GM19372 (cell line): ENCODE measurements around the gene WNT10A.
"Not testable (repeated sequence)": the region's sequence is repeated elsewhere in the genome, so short reads cannot be mapped to it uniquely, and the experiment has no call there.

Experiments used
- ATAC-seq: cut with Tn5 transposase; IDR thresholded peaks from one replicate; pipeline ENCODE4 v1.9.1; 2021; ENCODE audit warnings: mild to moderate bottlenecking, low read depth, moderate library complexity; ENCODE audit not compliant: unreplicated experiment

WNT10A gene

GRCh38 chr2:218925434-218925833 is 44.8 kb downstream of the WNT10A start:
- ATAC-seq = no peak

GRCh38 chr2:218927422-218927821 is 46.8 kb downstream of the WNT10A start:
- ATAC-seq = no peak

GRCh38 chr2:218927876-218928275 is 47.2 kb downstream of the WNT10A start:
- ATAC-seq = no peak

- ATAC-seq = not testable (repeated sequence)
Measured at GRCh38 chr2:218930488-218930887, 49.8 kb downstream of the WNT10A start.

GRCh38 chr2:218931751-218932150 is 51.1 kb downstream of the WNT10A start:
- ATAC-seq = not testable (repeated sequence)
